Measurements from ENCODE around the gene CHMP1B. TPM values are rescaled to one million over a fixed set of nuclear protein-coding genes. Genes with fewer than 3 reads are reported as not detected.

CHMP1B gene
- total and polyA plus RNA-seq, 4 donors = 29.8 to 51.4 (median 34.5) TPM

DNA sequence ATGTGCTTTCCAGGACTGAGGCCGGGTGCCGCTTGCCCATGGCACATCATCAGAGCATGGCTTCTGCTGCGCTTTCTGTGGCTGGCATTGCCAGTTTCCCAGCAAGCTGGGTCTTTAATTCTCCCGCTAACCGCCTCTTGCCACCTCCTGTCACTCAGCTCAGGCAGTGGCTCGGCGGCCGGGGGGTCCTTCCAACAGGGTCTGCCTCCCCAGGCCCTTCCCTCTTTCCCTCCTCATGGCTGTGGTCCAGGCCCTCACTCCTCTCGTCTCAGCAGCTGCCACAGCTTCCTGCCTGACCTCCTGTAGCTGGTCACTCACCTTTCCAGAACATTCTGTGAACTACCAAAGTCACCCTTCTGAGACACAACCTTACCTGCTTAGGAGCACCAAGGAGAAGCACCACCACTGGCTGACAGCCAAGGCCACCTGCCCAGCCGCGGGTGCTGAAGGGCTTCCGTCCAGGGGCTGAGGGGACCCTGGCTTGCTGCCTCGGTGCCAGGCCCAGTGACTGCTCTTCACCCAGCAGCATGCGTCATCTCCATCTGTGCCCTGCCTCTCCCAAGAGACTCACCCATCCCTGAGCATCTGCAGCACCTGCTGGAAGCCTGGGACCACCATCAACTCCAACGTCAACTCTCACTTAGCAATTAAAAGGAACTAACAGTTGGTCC, 22.6 kb downstream of the CHMP1B start:
- 84% methylated on average over 15 of the region's 15 CpGs for WGBS (ENCODE audit: insufficient coverage)
- Histone ChIP-seq H3K4me3 (ENCODE audit: low read depth, low read length) (no peak overlapping the region), H3K36me3 (ENCODE audit: control insufficient read depth, insufficient read depth, low read length) (peaks cover 41% of the 10 kb centered on the region), H3K9me3 (ENCODE audit: control insufficient read depth, insufficient read depth, low read length) (no peaks in the 10 kb centered on the region), H3K27ac (ENCODE audit: low read depth, low read length) (no peak overlapping the region), H3K4me1 (ENCODE audit: control insufficient read depth, insufficient read depth, low read length) (no peaks in the 10 kb centered on the region), H3K27me3 (ENCODE audit: control insufficient read depth, insufficient read depth, low read length) (no peaks in the 10 kb centered on the region)
- no peak for DNase-seq (ENCODE audit: low read depth in 4 of 6, low spot score in 6 of 6)

DNA sequence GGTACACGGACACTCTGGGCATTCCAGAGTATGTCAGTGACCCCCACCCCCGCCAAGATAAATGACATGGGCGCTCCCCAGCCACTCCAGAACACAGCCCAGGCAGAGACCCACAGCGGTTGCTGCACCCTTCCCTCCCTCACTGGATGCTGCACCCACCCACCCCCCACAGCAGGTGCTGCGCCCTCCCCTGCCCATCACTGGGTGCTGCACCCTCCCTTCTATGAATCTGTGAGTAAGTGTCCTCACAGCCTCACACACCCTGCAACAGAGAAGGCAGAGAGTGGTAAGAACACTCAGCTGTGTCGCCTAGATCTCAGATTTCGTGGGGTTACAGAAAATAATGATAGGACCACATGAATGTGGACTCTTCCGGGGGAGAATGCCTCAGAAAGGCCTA, 23.5 kb downstream of the CHMP1B start:
- Histone ChIP-seq H3K27me3 (ENCODE audit: control insufficient read depth, insufficient read depth, low read length) (no peaks in the 10 kb centered on the region), H3K4me3 (ENCODE audit: low read depth, low read length) (no peak overlapping the region), H3K36me3 (ENCODE audit: control insufficient read depth, insufficient read depth, low read length) (peaks cover 43% of the 10 kb centered on the region), H3K9me3 (ENCODE audit: control insufficient read depth, insufficient read depth, low read length) (no peaks in the 10 kb centered on the region), H3K4me1 (ENCODE audit: control insufficient read depth, insufficient read depth, low read length) (no peaks in the 10 kb centered on the region), H3K27ac (ENCODE audit: low read depth, low read length) (no peak overlapping the region)
- DNase-seq (ENCODE audit: low read depth in 4 of 6, low spot score in 6 of 6) = no peak
- WGBS (ENCODE audit: insufficient coverage) = 86% methylated on average over 6 of the region's 8 CpGs

DNA sequence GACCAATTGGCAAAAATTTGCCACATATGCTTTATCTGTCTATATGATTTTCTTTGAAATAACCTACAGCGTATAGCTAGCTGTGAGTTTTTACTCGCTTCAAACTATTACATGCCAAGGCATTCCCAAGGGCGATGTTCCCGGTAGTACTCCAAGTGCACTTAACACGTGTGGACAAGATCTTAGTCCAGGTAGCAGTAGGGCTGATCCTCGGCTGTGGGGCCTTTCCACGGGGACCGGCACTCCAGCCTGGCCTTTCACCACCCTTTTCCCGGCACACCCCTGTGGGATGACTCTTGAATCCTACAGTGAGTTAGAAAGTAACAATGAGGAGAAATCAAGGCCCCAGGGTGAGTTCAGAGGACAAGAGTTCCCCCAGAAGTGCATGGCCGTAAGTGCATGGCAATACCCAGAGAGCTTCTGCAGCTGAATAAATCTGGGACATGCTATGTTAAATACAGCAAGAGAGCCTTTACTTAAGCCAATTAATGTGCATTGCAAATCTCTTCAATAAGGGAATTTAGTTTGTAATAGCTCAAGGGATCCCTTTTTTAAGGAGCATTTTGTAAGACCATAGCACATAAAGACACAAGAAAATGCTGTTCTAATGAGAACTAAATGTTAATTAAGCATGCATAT, 26.4 kb downstream of the CHMP1B start:
- Histone ChIP-seq H3K27ac (ENCODE audit: low read depth, low read length) (no peak overlapping the region), H3K9me3 (ENCODE audit: control insufficient read depth, insufficient read depth, low read length) (no peaks in the 10 kb centered on the region), H3K27me3 (ENCODE audit: control insufficient read depth, insufficient read depth, low read length) (no peaks in the 10 kb centered on the region), H3K36me3 (ENCODE audit: control insufficient read depth, insufficient read depth, low read length) (peaks cover 50% of the 10 kb centered on the region), H3K4me1 (ENCODE audit: control insufficient read depth, insufficient read depth, low read length) (no peaks in the 10 kb centered on the region), H3K4me3 (ENCODE audit: low read depth, low read length) (no peak overlapping the region)
- DNase-seq (ENCODE audit: low read depth in 4 of 6, low spot score in 6 of 6) = peak in 1 of 6 donors; percentile 60
- WGBS (ENCODE audit: insufficient coverage) = 84% methylated on average over 9 of the region's 10 CpGs

DNA sequence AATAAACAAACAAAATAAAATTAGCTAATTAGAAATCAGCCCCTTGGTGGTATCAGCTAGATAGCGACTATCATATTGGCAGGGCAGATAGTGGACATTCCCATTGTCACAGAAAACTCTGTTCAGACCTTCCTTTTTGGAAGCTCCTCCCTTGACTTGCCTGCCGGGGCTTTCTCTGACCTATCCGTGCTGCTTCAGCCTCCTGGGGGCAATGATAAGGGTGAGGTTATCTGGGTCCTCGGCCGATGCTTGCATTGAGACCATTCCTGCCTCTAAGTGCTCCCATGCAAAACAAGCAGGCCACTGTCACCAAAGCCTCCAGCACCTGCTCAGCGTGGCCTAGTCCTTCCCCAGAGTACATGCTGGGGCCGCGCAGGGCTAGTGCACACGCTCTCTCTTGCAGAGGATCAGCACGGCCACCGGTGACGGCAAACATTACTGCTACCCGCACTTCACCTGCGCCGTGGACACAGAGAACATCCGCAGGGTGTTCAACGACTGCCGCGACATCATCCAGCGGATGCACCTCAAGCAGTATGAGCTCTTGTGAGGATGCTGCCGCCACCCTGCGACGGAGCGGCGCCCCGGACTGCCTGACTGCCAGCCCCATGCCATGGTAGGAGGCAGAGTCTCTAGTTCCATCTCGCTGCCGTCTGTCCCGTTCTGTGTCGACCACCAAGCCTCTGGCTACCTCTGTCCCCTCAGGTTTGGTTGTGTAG, 29.5 kb downstream of the CHMP1B start:
- Histone ChIP-seq H3K27me3 (ENCODE audit: control insufficient read depth, insufficient read depth, low read length) (no peaks in the 10 kb centered on the region), H3K4me1 (ENCODE audit: control insufficient read depth, insufficient read depth, low read length) (no peaks in the 10 kb centered on the region), H3K4me3 (ENCODE audit: low read depth, low read length) (no peak overlapping the region), H3K27ac (ENCODE audit: low read depth, low read length) (no peak overlapping the region), H3K36me3 (ENCODE audit: control insufficient read depth, insufficient read depth, low read length) (peaks cover 38% of the 10 kb centered on the region), H3K9me3 (ENCODE audit: control insufficient read depth, insufficient read depth, low read length) (no peaks in the 10 kb centered on the region)
- no peak for DNase-seq (ENCODE audit: low read depth in 4 of 6, low spot score in 6 of 6)
- 85% methylated on average over 26 of the region's 30 CpGs for WGBS (ENCODE audit: insufficient coverage)

DNA sequence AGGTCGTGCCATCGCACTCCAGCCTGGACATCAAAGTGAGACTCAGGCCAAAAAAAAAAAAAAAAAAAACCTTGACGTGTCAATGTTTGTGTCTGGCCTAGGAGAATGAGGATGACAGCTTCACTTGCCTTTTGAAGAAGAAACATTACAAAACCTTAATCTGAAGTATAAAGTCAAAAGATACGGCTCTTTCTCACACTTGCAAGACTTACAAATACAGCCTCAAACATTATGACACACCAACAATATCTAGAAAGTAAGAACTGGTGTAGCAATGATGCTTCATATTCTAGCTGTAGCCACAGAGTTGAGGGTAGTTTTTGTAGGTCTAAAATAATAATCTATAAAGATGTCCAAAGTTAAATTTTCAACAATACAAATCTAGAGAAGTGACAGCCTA, 31.4 kb downstream of the CHMP1B start:
- no peak overlapping the region for H3K4me3 ChIP-seq (ENCODE audit: low read depth, low read length)
- no peak overlapping the region for H3K27ac ChIP-seq (ENCODE audit: low read depth, low read length)
- WGBS (ENCODE audit: insufficient coverage) = 50% methylated on average over 2 of the region's 4 CpGs
- DNase-seq (ENCODE audit: low read depth in 4 of 6, low spot score in 6 of 6) = no peak
- H3K36me3 ChIP-seq (ENCODE audit: control insufficient read depth, insufficient read depth, low read length) = peaks cover 42% of the 10 kb centered on the region
- no peaks in the 10 kb centered on the region for H3K27me3 ChIP-seq (ENCODE audit: control insufficient read depth, insufficient read depth, low read length)
- H3K9me3 ChIP-seq (ENCODE audit: control insufficient read depth, insufficient read depth, low read length) = no peaks in the 10 kb centered on the region
- no peaks in the 10 kb centered on the region for H3K4me1 ChIP-seq (ENCODE audit: control insufficient read depth, insufficient read depth, low read length)

GRCh38 chr18:11883153-11883552, 31.9 kb downstream of the CHMP1B start:
- no CpG with 5 or more reads among the region's 1 CpG for WGBS (ENCODE audit: insufficient coverage)

GRCh38 chr18:11884396-11885030, 33.3 kb downstream of the CHMP1B start:
- 93% methylated on average over 8 of the region's 12 CpGs for WGBS (ENCODE audit: insufficient coverage)
- Histone ChIP-seq H3K27ac (ENCODE audit: low read depth, low read length) (no peak overlapping the region), H3K9me3 (ENCODE audit: control insufficient read depth, insufficient read depth, low read length) (no peaks in the 10 kb centered on the region), H3K27me3 (ENCODE audit: control insufficient read depth, insufficient read depth, low read length) (no peaks in the 10 kb centered on the region), H3K4me3 (ENCODE audit: low read depth, low read length) (no peak overlapping the region), H3K36me3 (ENCODE audit: control insufficient read depth, insufficient read depth, low read length) (peaks cover 40% of the 10 kb centered on the region), H3K4me1 (ENCODE audit: control insufficient read depth, insufficient read depth, low read length) (no peaks in the 10 kb centered on the region)
- DNase-seq (ENCODE audit: low read depth in 4 of 6, low spot score in 6 of 6) = no peak

More at GRCh38 chr18:11883153-11883552, 31.9 kb downstream of the CHMP1B start:
- Histone ChIP-seq H3K27me3 (ENCODE audit: control insufficient read depth, insufficient read depth, low read length) (no peaks in the 10 kb centered on the region), H3K4me1 (ENCODE audit: control insufficient read depth, insufficient read depth, low read length) (no peaks in the 10 kb centered on the region), H3K36me3 (ENCODE audit: control insufficient read depth, insufficient read depth, low read length) (peaks cover 44% of the 10 kb centered on the region), H3K4me3 (ENCODE audit: low read depth, low read length) (no peak overlapping the region), H3K9me3 (ENCODE audit: control insufficient read depth, insufficient read depth, low read length) (no peaks in the 10 kb centered on the region), H3K27ac (ENCODE audit: low read depth, low read length) (no peak overlapping the region)
- DNase-seq (ENCODE audit: low read depth in 4 of 6, low spot score in 6 of 6) = no peak

DNA sequence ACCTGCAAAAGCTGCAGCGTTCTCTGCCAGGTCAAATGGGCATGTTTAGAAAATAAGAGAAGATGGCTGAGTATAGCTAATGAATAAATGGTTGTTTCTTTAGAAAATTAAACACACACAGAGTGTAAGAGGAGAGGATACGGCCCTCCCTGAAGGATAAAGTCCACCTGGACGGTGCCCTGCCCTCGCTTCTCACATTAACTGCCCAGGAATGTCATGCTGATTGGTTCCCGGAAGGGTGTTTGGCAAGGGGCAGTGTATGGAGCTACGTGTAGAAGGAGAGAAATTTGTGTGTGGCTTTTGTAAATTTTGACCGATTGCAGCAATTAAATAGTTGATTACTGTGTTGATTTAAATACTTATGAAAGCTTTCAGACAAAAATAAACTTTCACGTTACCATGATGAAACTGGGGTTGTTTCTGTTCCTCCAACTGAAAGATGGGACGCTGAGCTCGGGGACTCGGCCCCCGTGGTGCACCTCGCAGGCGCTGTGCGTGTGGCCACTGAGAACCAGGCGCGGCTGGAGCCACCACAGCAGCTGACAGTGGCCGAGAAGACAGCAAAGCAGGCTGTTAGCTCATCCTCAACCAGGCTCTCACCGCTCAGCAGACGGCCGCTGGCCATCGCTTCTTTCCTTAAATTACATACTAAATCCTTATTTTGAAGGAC, 34.2 kb downstream of the CHMP1B start:
- Histone ChIP-seq H3K9me3 (ENCODE audit: control insufficient read depth, insufficient read depth, low read length) (no peaks in the 10 kb centered on the region), H3K4me3 (ENCODE audit: low read depth, low read length) (no peak overlapping the region), H3K27me3 (ENCODE audit: control insufficient read depth, insufficient read depth, low read length) (no peaks in the 10 kb centered on the region), H3K36me3 (ENCODE audit: control insufficient read depth, insufficient read depth, low read length) (peaks cover 44% of the 10 kb centered on the region), H3K4me1 (ENCODE audit: control insufficient read depth, insufficient read depth, low read length) (no peaks in the 10 kb centered on the region), H3K27ac (ENCODE audit: low read depth, low read length) (no peak overlapping the region)
- no peak for DNase-seq (ENCODE audit: low read depth in 4 of 6, low spot score in 6 of 6)
- 86% methylated on average over 14 of the region's 22 CpGs for WGBS (ENCODE audit: insufficient coverage)

- DNase-seq (ENCODE audit: low read depth in 4 of 6, low spot score in 6 of 6) = no peak
- Histone ChIP-seq H3K4me1 (ENCODE audit: control insufficient read depth, insufficient read depth, low read length) (no peaks in the 10 kb centered on the region), H3K36me3 (ENCODE audit: control insufficient read depth, insufficient read depth, low read length) (peaks cover 41% of the 10 kb centered on the region), H3K9me3 (ENCODE audit: control insufficient read depth, insufficient read depth, low read length) (no peaks in the 10 kb centered on the region), H3K27me3 (ENCODE audit: control insufficient read depth, insufficient read depth, low read length) (no peaks in the 10 kb centered on the region), H3K4me3 (ENCODE audit: low read depth, low read length) (no peak overlapping the region), H3K27ac (ENCODE audit: low read depth, low read length) (no peak overlapping the region)
- WGBS (ENCODE audit: insufficient coverage) = 76% methylated on average over 17 of the region's 19 CpGs
Observed at GRCh38 chr18:11886577-11887110, 35.4 kb downstream of the CHMP1B start.
